Activated CD8-positive, alpha-beta memory T cell treated with anti-CD3 and anti-CD28 coated beads for 1 hour (primary cell): ENCODE data around the gene TTC36.
"Not testable (repeated sequence)": the region's sequence is repeated elsewhere in the genome, so short reads cannot be mapped to it uniquely, and the experiment has no call there.

Experiments used
- DNase-seq, 2 donors: peaks; one replicate each; pipeline ENCODE4 v3.0.0-alpha.2; 2020; ENCODE audit warnings: low read depth in 1 of 2; ENCODE audit errors: extremely low read depth in 1 of 2

The TTC36 gene

GRCh38 chr11:118574636-118575035, 47.4 kb downstream of the TTC36 start:
- no peak for DNase-seq

GRCh38 chr11:118577995-118578394, 50.7 kb downstream of the TTC36 start:
- not testable (repeated sequence) for DNase-seq
